HG03460 (cell line): Measurements from ENCODE around the gene S100A14.

Source experiments
- ATAC-seq: cut with Tn5 transposase; IDR thresholded peaks from one replicate; pipeline ENCODE4 v1.9.1; 2021; ENCODE audit not compliant: unreplicated experiment

Gene S100A14

GRCh38 chr1:153566414-153567371 lies 49.4 kb downstream of the S100A14 start:
- ATAC-seq: peak; percentile 42

GRCh38 chr1:153565529-153566374 lies 50.4 kb downstream of the S100A14 start, which contains the start of gene S100A2:
Gene S100A2, minus strand, starts transcription at chr1:153565844. Its CDS starts 1,967 bp downstream, at chr1:153563877.
- ATAC-seq: peak; percentile 50
